Measurements from ENCODE around the gene COL4A4. TPM values are rescaled to one million over a fixed set of nuclear protein-coding genes. Genes with fewer than 3 reads are reported as not detected.

COL4A4 gene
- total RNA-seq, 1 donor from 2014 or later: 2.5 TPM

DNA sequence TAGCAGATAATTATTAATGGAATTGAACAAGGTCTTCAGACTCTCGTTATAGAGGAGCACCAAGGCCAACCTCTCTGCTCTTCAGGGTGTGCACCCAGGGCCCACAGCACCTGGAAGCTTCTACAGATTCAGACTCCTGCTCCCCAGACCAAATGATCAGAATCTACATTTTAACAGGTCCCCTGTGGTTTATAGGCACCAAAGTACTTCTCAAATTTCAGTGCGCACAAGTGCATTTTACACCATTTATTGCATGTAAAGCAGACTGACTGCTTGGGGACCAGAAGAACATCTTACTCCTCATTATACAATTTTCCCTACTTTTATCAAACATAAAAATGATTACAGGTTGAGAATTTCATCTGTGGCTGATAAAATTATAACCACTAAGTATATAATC lies 163.9 kb downstream of the COL4A4 start:
- intact Hi-C loops (cut with DNase I): no loop called here
- no peaks in the 10 kb centered on the region for H3K9me3 ChIP-seq
- no peaks in the 10 kb centered on the region for H3K4me1 ChIP-seq
- TF ChIP-seq POLR2AphosphoS5 (IDR thresholded peaks at IDR 0.05; ENCODE audit: insufficient read depth in 1 of 2, low read depth in 1 of 2) (no peak), POLR2A (IDR thresholded peaks at IDR 0.05) (no peak)
- TF ChIP-seq, protein P1, sequence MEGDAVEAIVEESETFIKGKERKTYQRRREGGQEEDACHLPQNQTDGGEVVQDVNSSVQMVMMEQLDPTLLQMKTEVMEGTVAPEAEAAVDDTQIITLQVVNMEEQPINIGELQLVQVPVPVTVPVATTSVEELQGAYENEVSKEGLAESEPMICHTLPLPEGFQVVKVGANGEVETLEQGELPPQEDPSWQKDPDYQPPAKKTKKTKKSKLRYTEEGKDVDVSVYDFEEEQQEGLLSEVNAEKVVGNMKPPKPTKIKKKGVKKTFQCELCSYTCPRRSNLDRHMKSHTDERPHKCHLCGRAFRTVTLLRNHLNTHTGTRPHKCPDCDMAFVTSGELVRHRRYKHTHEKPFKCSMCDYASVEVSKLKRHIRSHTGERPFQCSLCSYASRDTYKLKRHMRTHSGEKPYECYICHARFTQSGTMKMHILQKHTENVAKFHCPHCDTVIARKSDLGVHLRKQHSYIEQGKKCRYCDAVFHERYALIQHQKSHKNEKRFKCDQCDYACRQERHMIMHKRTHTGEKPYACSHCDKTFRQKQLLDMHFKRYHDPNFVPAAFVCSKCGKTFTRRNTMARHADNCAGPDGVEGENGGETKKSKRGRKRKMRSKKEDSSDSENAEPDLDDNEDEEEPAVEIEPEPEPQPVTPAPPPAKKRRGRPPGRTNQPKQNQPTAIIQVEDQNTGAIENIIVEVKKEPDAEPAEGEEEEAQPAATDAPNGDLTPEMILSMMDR (IDR thresholded peaks at IDR 0.05): no peak
- H3K27ac ChIP-seq: no peak overlapping the region
- peaks cover 0 to 10% of the 10 kb centered on the region in 2 donors for H3K36me3 ChIP-seq
- no peak overlapping the region for H3K4me3 ChIP-seq
- no peak for DNase-seq (ENCODE audit: extremely low spot score in 2 of 2)
- H3K27me3 ChIP-seq: no peaks in the 10 kb centered on the region

GRCh38 chr2:226999661-227000060 lies 164.3 kb downstream of the COL4A4 start:
- H3K4me3 ChIP-seq: no peak overlapping the region
- H3K9me3 ChIP-seq: no peaks in the 10 kb centered on the region
- intact Hi-C loops (cut with DNase I): no loop called here
- no peaks in the 10 kb centered on the region for H3K27me3 ChIP-seq
- no peak for DNase-seq (ENCODE audit: extremely low spot score in 2 of 2)
- H3K4me1 ChIP-seq: no peaks in the 10 kb centered on the region
- H3K27ac ChIP-seq: no peak overlapping the region
- peaks cover 0 to 10% of the 10 kb centered on the region in 2 donors for H3K36me3 ChIP-seq
- no peak for TF ChIP-seq POLR2AphosphoS5 (IDR thresholded peaks at IDR 0.05; ENCODE audit: insufficient read depth in 1 of 2, low read depth in 1 of 2)

DNA sequence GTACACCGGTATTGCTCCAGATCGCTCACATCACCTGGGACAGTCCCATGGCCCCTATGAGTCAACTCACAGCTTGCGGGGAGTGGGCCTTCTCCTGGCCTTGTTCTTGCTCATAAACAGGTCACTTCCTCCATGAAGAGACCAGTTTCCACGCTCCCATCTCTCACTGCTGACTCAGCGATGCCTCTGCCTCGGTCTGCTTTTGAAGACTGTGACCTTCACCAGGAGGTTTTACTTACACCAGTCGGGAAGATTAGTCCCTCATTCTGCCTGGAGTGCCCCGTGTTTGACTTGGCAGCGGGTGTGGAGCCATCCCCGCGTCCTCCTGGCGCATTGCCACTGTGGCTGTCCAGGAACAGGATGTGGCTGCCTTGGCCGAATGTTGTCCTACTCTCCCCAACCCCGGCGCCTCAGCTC lies 168.4 kb downstream of the COL4A4 start:
- DNase-seq (ENCODE audit: extremely low spot score in 2 of 2): no peak
- intact Hi-C loops (cut with DNase I): no loop called here

GRCh38 chr2:226994775-226995174 lies 169.2 kb downstream of the COL4A4 start:
- TF ChIP-seq, protein P1 (IDR thresholded peaks at IDR 0.05): no peak
- TF ChIP-seq POLR2A (IDR thresholded peaks at IDR 0.05): no peak
- no peak for TF ChIP-seq POLR2AphosphoS5 (IDR thresholded peaks at IDR 0.05; ENCODE audit: insufficient read depth in 1 of 2, low read depth in 1 of 2)

More for the DNA sequence above, 168.4 kb downstream of the COL4A4 start:
- Histone ChIP-seq H3K4me1 (no peaks in the 10 kb centered on the region), H3K9me3 (no peaks in the 10 kb centered on the region), H3K27ac (no peak overlapping the region), H3K4me3 (no peak overlapping the region), H3K36me3 (peaks cover 0 to 10% of the 10 kb centered on the region in 2 donors), H3K27me3 (no peaks in the 10 kb centered on the region)
- TF ChIP-seq, protein P1 (IDR thresholded peaks at IDR 0.05): no peak
- TF ChIP-seq POLR2A (IDR thresholded peaks at IDR 0.05): no peak
- no peak for TF ChIP-seq POLR2AphosphoS5 (IDR thresholded peaks at IDR 0.05; ENCODE audit: insufficient read depth in 1 of 2, low read depth in 1 of 2)

GRCh38 chr2:226993171-226993570 lies 170.8 kb downstream of the COL4A4 start:
- H3K27ac ChIP-seq: no peak overlapping the region
- no peaks in the 10 kb centered on the region for H3K4me1 ChIP-seq
- H3K9me3 ChIP-seq: no peaks in the 10 kb centered on the region
- H3K36me3 ChIP-seq: peaks cover 0 to 10% of the 10 kb centered on the region in 2 donors
- H3K4me3 ChIP-seq: no peak overlapping the region
- H3K27me3 ChIP-seq: no peaks in the 10 kb centered on the region
- intact Hi-C loops (cut with DNase I): no loop called here
- DNase-seq (ENCODE audit: extremely low spot score in 2 of 2): no peak
- TF ChIP-seq, protein P1 (IDR thresholded peaks at IDR 0.05): no peak
- no peak for TF ChIP-seq POLR2A (IDR thresholded peaks at IDR 0.05)
- TF ChIP-seq POLR2AphosphoS5 (IDR thresholded peaks at IDR 0.05; ENCODE audit: insufficient read depth in 1 of 2, low read depth in 1 of 2): no peak

More at GRCh38 chr2:226994775-226995174, 169.2 kb downstream of the COL4A4 start:
- H3K4me3 ChIP-seq: no peak overlapping the region
- intact Hi-C loops (cut with DNase I): no loop called here
- H3K36me3 ChIP-seq: peaks cover 0 to 10% of the 10 kb centered on the region in 2 donors
- no peaks in the 10 kb centered on the region for H3K27me3 ChIP-seq
- H3K27ac ChIP-seq: no peak overlapping the region
- no peaks in the 10 kb centered on the region for H3K9me3 ChIP-seq
- DNase-seq (ENCODE audit: extremely low spot score in 2 of 2): no peak
- no peaks in the 10 kb centered on the region for H3K4me1 ChIP-seq

Data from vagina (tissue), 2 donors.